ENCODE measurements around the gene SRRM2. TPM values are rescaled to one million over a fixed set of nuclear protein-coding genes. Genes with fewer than 3 reads are reported as not detected.

Gene SRRM2
- polyA plus RNA-seq, 3 donors, result 19.0 to 1,186 (median 31.8) TPM

DNA sequence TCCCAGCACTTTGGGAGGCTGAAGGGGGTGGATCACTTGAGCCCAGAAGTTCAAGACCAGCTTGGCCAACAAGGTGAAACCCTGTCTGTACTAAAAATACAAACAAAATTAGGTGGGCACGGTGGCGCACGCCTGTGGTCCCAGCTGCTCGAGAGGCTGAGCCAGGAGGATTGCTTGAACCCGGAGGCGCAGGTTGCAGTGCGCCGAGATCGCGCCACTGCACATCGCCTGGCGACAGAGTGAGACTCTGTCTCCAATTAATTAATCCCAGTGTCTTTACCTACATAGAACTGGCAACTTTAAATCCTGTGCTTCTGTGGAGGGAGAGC is 26.2 kb downstream of the SRRM2 start:
- Histone ChIP-seq H3K27ac (ENCODE audit: low read depth in 1 of 2, low read length in 2 of 2) (peak overlapping the region in 1 of 2 donors; percentile 99), H4K20me1 (ENCODE audit: insufficient read depth, low read length) (peaks cover 30% of the 10 kb centered on the region), H3K9ac (ENCODE audit: insufficient read depth, low read length, poor library complexity, severe bottlenecking) (peak overlapping the region; percentile 100), H3K4me1 (ENCODE audit: control insufficient read depth in 1 of 2, insufficient read depth in 2 of 2, low read length in 2 of 2) (peaks cover 32 to 37% of the 10 kb centered on the region in 2 donors), H3K4me3 (replicated peaks in 1 of 3; ENCODE audit: low read depth in 2 of 3, low read length in 3 of 3) (peak overlapping the region in 1 of 3 experiments; percentile 98), H3K79me2 (ENCODE audit: insufficient read depth, low read length) (peaks cover 41% of the 10 kb centered on the region), H3K4me2 (replicated peaks; ENCODE audit: extremely low read depth, low read length, poor library complexity, severe bottlenecking) (peak overlapping the region; percentile 94), H3K36me3 (replicated peaks in 1 of 2; ENCODE audit: control insufficient read depth in 1 of 2, insufficient read depth in 2 of 2, low read length in 2 of 2) (peaks cover 11 to 15% of the 10 kb centered on the region in 2 donors), H2AFZ (ENCODE audit: insufficient read depth, low read depth, low read length, poor library complexity, severe bottlenecking) (peak overlapping the region; percentile 96), H3K27me3 (ENCODE audit: control insufficient read depth in 2 of 2, insufficient read depth in 2 of 2, low read length in 2 of 2) (no peaks in the 10 kb centered on the region), H3K9me3 (replicated peaks in 1 of 2; ENCODE audit: control insufficient read depth in 1 of 2, insufficient read depth in 1 of 2, low read length in 2 of 2) (no peaks in the 10 kb centered on the region)
- intact Hi-C loops (cut with micrococcal nuclease), result loop anchor here in 1 of 2 donors (1.0 to 5.0 kb wide), 2 partner anchors 8 to 244 kb away; partner anchors contain the start of genes HCFC1R1, THOC6 and TNFRSF12A
- TF ChIP-seq, protein P1, sequence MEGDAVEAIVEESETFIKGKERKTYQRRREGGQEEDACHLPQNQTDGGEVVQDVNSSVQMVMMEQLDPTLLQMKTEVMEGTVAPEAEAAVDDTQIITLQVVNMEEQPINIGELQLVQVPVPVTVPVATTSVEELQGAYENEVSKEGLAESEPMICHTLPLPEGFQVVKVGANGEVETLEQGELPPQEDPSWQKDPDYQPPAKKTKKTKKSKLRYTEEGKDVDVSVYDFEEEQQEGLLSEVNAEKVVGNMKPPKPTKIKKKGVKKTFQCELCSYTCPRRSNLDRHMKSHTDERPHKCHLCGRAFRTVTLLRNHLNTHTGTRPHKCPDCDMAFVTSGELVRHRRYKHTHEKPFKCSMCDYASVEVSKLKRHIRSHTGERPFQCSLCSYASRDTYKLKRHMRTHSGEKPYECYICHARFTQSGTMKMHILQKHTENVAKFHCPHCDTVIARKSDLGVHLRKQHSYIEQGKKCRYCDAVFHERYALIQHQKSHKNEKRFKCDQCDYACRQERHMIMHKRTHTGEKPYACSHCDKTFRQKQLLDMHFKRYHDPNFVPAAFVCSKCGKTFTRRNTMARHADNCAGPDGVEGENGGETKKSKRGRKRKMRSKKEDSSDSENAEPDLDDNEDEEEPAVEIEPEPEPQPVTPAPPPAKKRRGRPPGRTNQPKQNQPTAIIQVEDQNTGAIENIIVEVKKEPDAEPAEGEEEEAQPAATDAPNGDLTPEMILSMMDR (IDR thresholded peaks at IDR 0.05), result no peak
- Mint-ChIP-seq H3K36me3 (peaks cover 17 to 25% of the 10 kb centered on the region in 2 donors), H3K4me3 (peak overlapping the region; percentile 91 to 97), H3K4me1 (peaks cover 37% of the 10 kb centered on the region), H3K27ac (peak overlapping the region in 6 of 7 donors; percentile 54 to 98 (median 96)), H3K27me3 (ENCODE audit: low read depth in 3 of 3) (peaks cover 0 to 16% (median 8%) of the 10 kb centered on the region in 3 donors), H3K9me3 (peaks cover 0 to 3% (median 0%) of the 10 kb centered on the region in 7 donors)
- 89% methylated on average over 6 of the region's 12 CpGs for WGBS (ENCODE audit: insufficient coverage)
- DNase-seq, result no peak

DNA sequence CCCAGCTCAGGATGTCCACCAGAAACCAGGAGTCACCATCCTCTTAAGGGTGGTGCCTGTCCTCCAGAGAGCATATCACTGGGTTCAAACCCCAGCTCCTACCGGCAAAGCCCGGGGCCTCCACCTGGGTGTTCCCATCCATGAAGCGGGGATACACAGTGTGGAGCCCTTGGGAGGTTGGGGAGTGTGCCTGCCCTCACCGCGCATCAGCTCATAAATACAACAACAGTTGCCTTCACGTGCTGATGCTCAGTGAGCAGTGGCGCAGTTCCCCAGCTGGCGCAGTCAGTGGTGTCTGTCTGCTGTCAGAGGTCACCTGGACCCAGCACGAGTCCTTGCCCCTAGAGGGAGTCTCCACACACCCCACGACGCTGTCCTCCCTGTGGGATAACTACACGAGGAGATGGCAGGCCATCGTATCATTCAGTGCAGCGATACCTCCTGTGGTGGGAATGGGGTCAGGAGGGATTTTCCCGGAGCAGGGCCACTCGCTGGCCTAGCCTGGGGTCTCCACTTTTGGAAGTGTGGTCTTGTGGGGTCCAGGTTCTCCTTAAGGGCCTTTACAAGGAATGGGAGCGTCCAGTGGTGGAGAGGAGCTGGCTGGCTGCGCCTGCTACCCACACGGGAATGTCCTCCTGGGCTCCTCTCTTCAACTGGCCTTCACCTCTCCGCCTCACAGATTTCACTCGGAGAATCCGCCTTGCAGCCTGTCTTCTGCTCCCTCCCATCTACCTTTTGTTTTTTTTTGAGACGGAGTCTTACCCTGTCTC is 26.9 kb downstream of the SRRM2 start:
- Histone ChIP-seq H3K4me3 (replicated peaks in 1 of 3; ENCODE audit: low read depth in 2 of 3, low read length in 3 of 3) (no peak overlapping the region), H3K27ac (ENCODE audit: low read depth in 1 of 2, low read length in 2 of 2) (no peak overlapping the region), H2AFZ (ENCODE audit: insufficient read depth, low read depth, low read length, poor library complexity, severe bottlenecking) (no peak overlapping the region), H3K36me3 (replicated peaks in 1 of 2; ENCODE audit: control insufficient read depth in 1 of 2, insufficient read depth in 2 of 2, low read length in 2 of 2) (peaks cover 4 to 7% of the 10 kb centered on the region in 2 donors), H3K9ac (ENCODE audit: insufficient read depth, low read length, poor library complexity, severe bottlenecking) (no peak overlapping the region), H3K4me2 (replicated peaks; ENCODE audit: extremely low read depth, low read length, poor library complexity, severe bottlenecking) (no peak overlapping the region), H3K79me2 (ENCODE audit: insufficient read depth, low read length) (peaks cover 41% of the 10 kb centered on the region), H3K27me3 (ENCODE audit: control insufficient read depth in 2 of 2, insufficient read depth in 2 of 2, low read length in 2 of 2) (peaks cover 0 to 6% of the 10 kb centered on the region in 2 donors), H3K9me3 (replicated peaks in 1 of 2; ENCODE audit: control insufficient read depth in 1 of 2, insufficient read depth in 1 of 2, low read length in 2 of 2) (no peaks in the 10 kb centered on the region), H3K4me1 (ENCODE audit: control insufficient read depth in 1 of 2, insufficient read depth in 2 of 2, low read length in 2 of 2) (peaks cover 32 to 36% of the 10 kb centered on the region in 2 donors), H4K20me1 (ENCODE audit: insufficient read depth, low read length) (peaks cover 22% of the 10 kb centered on the region)
- Mint-ChIP-seq H3K27ac (no peak overlapping the region), H3K4me3 (peak overlapping the region in 1 of 2 donors; percentile 20), H3K9me3 (peaks cover 0 to 3% (median 0%) of the 10 kb centered on the region in 7 donors), H3K4me1 (peaks cover 36% of the 10 kb centered on the region), H3K36me3 (peaks cover 10 to 18% of the 10 kb centered on the region in 2 donors), H3K27me3 (ENCODE audit: low read depth in 3 of 3) (peaks cover 5 to 24% (median 13%) of the 10 kb centered on the region in 3 donors)
- intact Hi-C loops (cut with micrococcal nuclease), result loop anchor here in 1 of 2 donors (5.0 kb wide), 1 partner anchor 243 kb away; the partner anchor contains the start of genes HCFC1R1, THOC6 and TNFRSF12A
- DNase-seq, result no peak
- TF ChIP-seq, protein P1 (IDR thresholded peaks at IDR 0.05), result no peak
- WGBS (ENCODE audit: insufficient coverage), result 97% methylated on average over 13 of the region's 23 CpGs

Measured in CD14-positive monocyte (primary cell).